SK-N-SH (cell line): Measurements from ENCODE around the gene SPAG5. TPM values are rescaled to one million over a fixed set of nuclear protein-coding genes. Genes with fewer than 3 reads are reported as not detected.

Experiments
- CTCF ChIA-PET: fragments of 300-600, 350-600 bp; formaldehyde crosslinking; extraction: SDS; loops from one replicate; lab custom pipeline; 2021; lab: Yijun Ruan, JAX
- POLR2A ChIA-PET: fragments of 350-600 bp; sonication (Branson Sonifier 250); formaldehyde crosslinking; extraction: SDS; loops from one replicate; lab custom pipeline; 2020; ENCODE audit warnings: antibody characterized with exemption, inconsistent platforms; lab: Yijun Ruan, JAX
- DNase-seq: peaks from one replicate; pipeline ENCODE4 v3.0.0; 2012
- H2AFZ ChIP-seq: fragments of 200-600 bp; sonication (generic); 2 replicates; pipeline ENCODE4 v1.8.1; 2016; ENCODE audit warnings: antibody characterized with exemption, mild to moderate bottlenecking, low read depth
- H3F3A ChIP-seq: fragments of 200-600 bp; sonication (generic); replicated peaks from 2 replicates; pipeline ENCODE3; 2016; ENCODE audit warnings: antibody characterized with exemption, mild to moderate bottlenecking; ENCODE audit not compliant: insufficient read depth
- H3K27ac ChIP-seq, 2 experiments: fragments of 200-500 bp in 1 of 2; fragments of 200-600 bp in 1 of 2; sonication (Bioruptor generic) in 1 of 2; sonication (generic), shearing (Covaris generic) in 1 of 2; 2 replicates each; pipeline versions ENCODE4 v1.5.1 to v1.6.1; 2014 to 2016; ENCODE audit warnings: low read depth in 2 of 2, inconsistent platforms in 1 of 2, low read length in 1 of 2, mild to moderate bottlenecking in 1 of 2, mixed read lengths in 1 of 2
- H3K27me3 ChIP-seq: fragments of 200-600 bp; sonication (generic), shearing (Covaris generic); 2 replicates; pipeline ENCODE4 v1.6.1; 2016; ENCODE audit warnings: mixed run types; ENCODE audit not compliant: insufficient read depth
- H3K36me3 ChIP-seq, 2 experiments: fragments of 200-500 bp in 1 of 2; fragments of 200-600 bp in 1 of 2; sonication (Bioruptor generic) in 1 of 2; sonication (generic) in 1 of 2; replicated peaks in 1 of 2; 2 replicates each; pipeline versions ENCODE3 to v1.5.1; 2014 to 2016; ENCODE audit warnings: low read length in 1 of 2, mild to moderate bottlenecking in 1 of 2; ENCODE audit not compliant: insufficient read depth in 2 of 2, control insufficient read depth in 1 of 2
- H3K4me1 ChIP-seq, 2 experiments: fragments of 200-500 bp in 1 of 2; fragments of 200-600 bp in 1 of 2; sonication (Bioruptor generic) in 1 of 2; sonication (generic), shearing (Covaris generic) in 1 of 2; 2 replicates each; pipeline versions ENCODE4 v1.5.1 to v1.6.1; 2014 to 2016; ENCODE audit warnings: low read depth in 1 of 2, low read length in 1 of 2, mixed run types in 1 of 2; ENCODE audit not compliant: insufficient read depth in 2 of 2, control insufficient read depth in 1 of 2
- H3K4me2 ChIP-seq: fragments of 200-600 bp; sonication (generic), shearing (Covaris generic); 2 replicates; pipeline ENCODE4 v1.6.1; 2017; ENCODE audit warnings: mixed run types
- H3K4me3 ChIP-seq, 2 experiments: fragments of 200-500 bp in 1 of 2; fragments of 200-600 bp in 1 of 2; sonication (Bioruptor generic) in 1 of 2; sonication (generic), shearing (Covaris generic) in 1 of 2; 2 replicates each; pipeline versions ENCODE4 v1.5.1 to v1.8.1; 2014 to 2016; ENCODE audit warnings: low read depth in 2 of 2, inconsistent platforms in 1 of 2, low read length in 1 of 2, mild to moderate bottlenecking in 1 of 2, mixed read lengths in 1 of 2, moderate library complexity in 1 of 2
- H3K79me2 ChIP-seq: fragments of 200-600 bp; sonication (generic); 2 replicates; pipeline ENCODE4 v1.8.1; 2017; ENCODE audit warnings: mild to moderate bottlenecking; ENCODE audit not compliant: insufficient read depth
- H3K9ac ChIP-seq: fragments of 200-600 bp; sonication (generic); 2 replicates; pipeline ENCODE4 v1.6.1; 2017; ENCODE audit warnings: mixed run types
- H3K9me2 ChIP-seq: fragments of 200-600 bp; sonication (generic); 2 replicates; pipeline ENCODE4 v1.6.1; 2017; ENCODE audit warnings: mixed run types
- H3K9me3 ChIP-seq: fragments of 200-600 bp; sonication (generic); 2 replicates; pipeline ENCODE4 v1.6.1; 2017; ENCODE audit warnings: mixed run types, mild to moderate bottlenecking, moderate library complexity
- H4K20me1 ChIP-seq: fragments of 200-600 bp; sonication (generic); 2 replicates; pipeline ENCODE4 v1.6.1; 2017; ENCODE audit warnings: mild to moderate bottlenecking, mixed run types; ENCODE audit not compliant: insufficient read depth
- CTCF ChIP-seq: fragments of 200-600 bp; sonication (generic); IDR thresholded peaks from 2 replicates; pipeline ENCODE4 v1.6.1; 2017; ENCODE audit warnings: antibody characterized with exemption, mild to moderate bottlenecking, moderate library complexity
- IRF3 ChIP-seq: fragments of 150-350 bp; IDR thresholded peaks from 2 replicates; pipeline ENCODE4 v1.6.1; 2016; ENCODE audit warnings: mild to moderate bottlenecking, low read depth, low read length
- MEF2A ChIP-seq: IDR thresholded peaks from 2 replicates; pipeline ENCODE4 v1.4.0; 2012; ENCODE audit warnings: low read depth, borderline replicate concordance
- RAD21 ChIP-seq: IDR thresholded peaks from 2 replicates; pipeline ENCODE4 v1.6.1; 2012; ENCODE audit warnings: mild to moderate bottlenecking, low read length
- RCOR1 ChIP-seq: fragments of 150-350 bp; IDR thresholded peaks from 2 replicates; pipeline ENCODE4 v1.6.1; 2017; ENCODE audit warnings: antibody characterized with exemption, low read length
- TAF1 ChIP-seq: IDR thresholded peaks from 2 replicates; pipeline ENCODE4 v1.6.1; 2012; ENCODE audit warnings: low read depth, mild to moderate bottlenecking, low read length, moderate library complexity, borderline replicate concordance
- TCF12 ChIP-seq: IDR thresholded peaks from 2 replicates; pipeline ENCODE4 v1.4.0; 2012
- TEAD4 ChIP-seq: IDR thresholded peaks from 2 replicates; pipeline ENCODE4 v1.4.0; 2012; ENCODE audit warnings: mild to moderate bottlenecking, borderline replicate concordance; ENCODE audit not compliant: insufficient read depth
- YY1 ChIP-seq: IDR thresholded peaks from 2 replicates; pipeline ENCODE4 v1.4.0; 2012; ENCODE audit warnings: low read depth, mild to moderate bottlenecking
- ZBTB33 ChIP-seq: IDR thresholded peaks from 2 replicates; pipeline ENCODE4 v1.4.0; 2012; ENCODE audit warnings: low read depth, borderline replicate concordance
- WGBS: methylation state at CpG from one replicate; pipeline ENCODE4 v1.1.6; 2017; ENCODE audit warnings: low lambda C conversion rate; 5-methylcytosine and 5-hydroxymethylcytosine counted together
- polyA plus RNA-seq, 3 experiments: library from polyadenylated mRNA; depleted of rRNA; stranded (reverse); fragments of >200 nt; gene quantifications; 2 replicates each; pipeline ENCODE4 v1.2.3, GENCODE V29; 2012

SPAG5 gene
- polyA plus RNA-seq, 1 of the 3 experiments (the other 2 are of a cell fraction), result 36.5 TPM

GRCh38 chr17:28553000-28553505, 45.8 kb downstream of the SPAG5 start:
- H3K9me2 ChIP-seq, result no peaks in the 10 kb centered on the region
- H2AFZ ChIP-seq, result peak overlapping the region; percentile 87; the same call in 1 of the 2 replicates
- H3K27ac ChIP-seq, result peak overlapping the region in 1 of 2 experiments; percentile 38; a peak in 2 of 4 replicates
- H3K27me3 ChIP-seq, result no peaks in the 10 kb centered on the region
- H3K79me2 ChIP-seq, result peaks cover 16% of the 10 kb centered on the region
- TF ChIP-seq RAD21, result no peak
- TF ChIP-seq ZBTB33, result no peak
- no peak for TF ChIP-seq YY1
- no peak for TF ChIP-seq CTCF
- no peak for TF ChIP-seq IRF3
- no peak for TF ChIP-seq RCOR1
- no peak for TF ChIP-seq TAF1
- no peak for TF ChIP-seq TEAD4
- no peak for TF ChIP-seq MEF2A
- no peak for TF ChIP-seq TCF12
- TF ChIP-seq, all 33 proteins: peak for 0
- 0 out of 4 replicates have a peak overlapping the region, but pooled peaks of 1 of the 2 experiments have one; percentile 90 for H3K4me3 ChIP-seq
- H3K4me1 ChIP-seq, result peaks cover 3 to 33% of the 10 kb centered on the region in 2 experiments; a peak in 2 of 4 replicates
- H3K4me2 ChIP-seq, result peak overlapping the region; percentile 89; the same call in 1 of the 2 replicates
- H3F3A ChIP-seq, result peaks cover 5% of the 10 kb centered on the region
- POLR2A ChIA-PET, result interaction anchor here (1.3 kb wide), 1 partner anchor 167 kb away, joined by 4 read pairs; the partner anchor contains the start of gene RPL23A
- no peak for DNase-seq
- CTCF ChIA-PET, result interaction anchor here (0.8 to 1.4 kb wide), 3 partner anchors 12 to 72 kb away, joined by 4 to 5 read pairs (median 4); no protein-coding TSS in a partner anchor
- peaks cover 15% of the 10 kb centered on the region for H4K20me1 ChIP-seq
- 96% methylated on average over 5 of the region's 5 CpGs for WGBS
- no peaks in the 10 kb centered on the region for H3K9me3 ChIP-seq
- no peak overlapping the region for H3K9ac ChIP-seq
- peaks cover 13 to 28% of the 10 kb centered on the region in 2 experiments for H3K36me3 ChIP-seq
